Nephron progenitor cell (in vitro differentiated cells): ENCODE measurements around the gene WDR12.
"Not testable (repeated sequence)": the region's sequence is repeated elsewhere in the genome, so short reads cannot be mapped to it uniquely, and the experiment has no call there.

Source experiments
- DNase-seq: peaks from one replicate; pipeline ENCODE4 v3.0.0; 2021
- H3K27ac Mint-ChIP-seq: 2 replicates; pipeline ENCODE4 v1.8.0; 2021; ENCODE audit warnings: mild to moderate bottlenecking, moderate library complexity, mixed read lengths
- H3K27me3 Mint-ChIP-seq: 2 replicates; pipeline ENCODE4 v1.8.0; 2021; ENCODE audit warnings: mild to moderate bottlenecking, low read depth, mixed read lengths; ENCODE audit not compliant: poor library complexity
- H3K36me3 Mint-ChIP-seq: 2 replicates; pipeline ENCODE4 v1.8.0; 2021; ENCODE audit warnings: low read depth, mixed read lengths
- H3K4me1 Mint-ChIP-seq: 2 replicates; pipeline ENCODE4 v1.8.0; 2021; ENCODE audit warnings: mixed read lengths
- H3K4me3 Mint-ChIP-seq: 2 replicates; pipeline ENCODE4 v1.8.0; 2021; ENCODE audit warnings: mild to moderate bottlenecking, moderate library complexity, mixed read lengths
- H3K9me3 Mint-ChIP-seq: 2 replicates; pipeline ENCODE4 v1.8.0; 2021; ENCODE audit warnings: mild to moderate bottlenecking, moderate library complexity, mixed read lengths
- CTCF ChIP-seq: fragments of 200-600 bp; sonication (generic); IDR thresholded peaks from 2 replicates; pipeline ENCODE4 v1.5.0; 2021; ENCODE audit warnings: antibody characterized with exemption

WDR12 gene

GRCh38 chr2:202877699-202878098 is 33.8 kb downstream of the WDR12 start:
- no peak overlapping the region for H3K27ac Mint-ChIP-seq
- DNase-seq: no peak
- H3K36me3 Mint-ChIP-seq: peaks cover 18% of the 10 kb centered on the region
- TF ChIP-seq CTCF: no peak
- no peaks in the 10 kb centered on the region for H3K27me3 Mint-ChIP-seq
- no peak overlapping the region for H3K4me3 Mint-ChIP-seq
- no peaks in the 10 kb centered on the region for H3K9me3 Mint-ChIP-seq
- H3K4me1 Mint-ChIP-seq: no peaks in the 10 kb centered on the region

GRCh38 chr2:202871300-202872141 is 40.0 kb downstream of the WDR12 start, which contains the start of gene ICA1L:
TSS of gene ICA1L (minus strand) at chr2:202871766. CDS start at chr2:202829009, 42,757 bp downstream.
- Mint-ChIP-seq H3K4me1 (peaks cover 19% of the 10 kb centered on the region), H3K27ac (peak within 1 kb of the TSS; percentile 96), H3K9me3 (no peaks in the 10 kb centered on the region), H3K4me3 (peak within 1 kb of the TSS; percentile 93), H3K36me3 (no peaks in the 10 kb centered on the region), H3K27me3 (peaks cover 6% of the 10 kb centered on the region)
- no peak for TF ChIP-seq CTCF
- DNase-seq: peak; percentile 89

GRCh38 chr2:202870431-202871299 is 40.8 kb downstream of the WDR12 start:
- peak overlapping the region; percentile 96 for H3K27ac Mint-ChIP-seq
- peak; percentile 55 for TF ChIP-seq CTCF
- H3K27me3 Mint-ChIP-seq: peaks cover 6% of the 10 kb centered on the region

GRCh38 chr2:202861987-202862386 is 49.5 kb downstream of the WDR12 start:
- no peak overlapping the region for H3K4me3 Mint-ChIP-seq
- H3K36me3 Mint-ChIP-seq: no peaks in the 10 kb centered on the region
- H3K27me3 Mint-ChIP-seq: peaks cover 4% of the 10 kb centered on the region
- no peaks in the 10 kb centered on the region for H3K4me1 Mint-ChIP-seq
- DNase-seq: no peak
- H3K27ac Mint-ChIP-seq: no peak overlapping the region
- peaks cover 19% of the 10 kb centered on the region for H3K9me3 Mint-ChIP-seq
- no peak for TF ChIP-seq CTCF

More at GRCh38 chr2:202870431-202871299, 40.8 kb downstream of the WDR12 start:
- H3K4me3 Mint-ChIP-seq: peak overlapping the region; percentile 93
- DNase-seq: peak; percentile 49
- H3K9me3 Mint-ChIP-seq: no peaks in the 10 kb centered on the region
- no peaks in the 10 kb centered on the region for H3K36me3 Mint-ChIP-seq
- H3K4me1 Mint-ChIP-seq: peaks cover 19% of the 10 kb centered on the region

- H3K36me3 Mint-ChIP-seq: peaks cover 8% of the 10 kb centered on the region
- no peak for TF ChIP-seq CTCF
- no peaks in the 10 kb centered on the region for H3K4me1 Mint-ChIP-seq
- no peak overlapping the region for H3K27ac Mint-ChIP-seq
- H3K27me3 Mint-ChIP-seq: peaks cover 4% of the 10 kb centered on the region
- H3K9me3 Mint-ChIP-seq: peaks cover 47% of the 10 kb centered on the region
- no peak for DNase-seq
- H3K4me3 Mint-ChIP-seq: no peak overlapping the region
Observed at GRCh38 chr2:202858601-202859000, 52.9 kb downstream of the WDR12 start.

- not testable (repeated sequence) for H3K4me3 Mint-ChIP-seq, H3K27me3 Mint-ChIP-seq, H3K4me1 Mint-ChIP-seq, H3K27ac Mint-ChIP-seq, DNase-seq
- H3K36me3 Mint-ChIP-seq: peaks cover 19% of the 10 kb centered on the region
- H3K9me3 Mint-ChIP-seq: peaks cover 23% of the 10 kb centered on the region
Observed at GRCh38 chr2:202849343-202849742, 62.1 kb downstream of the WDR12 start.
